Fibroblast of peridontal ligament (primary cell): ENCODE data around the gene SAFB.

Source experiments
- DNase-seq: peaks from one replicate; pipeline ENCODE4 v3.0.0-alpha.2; 2010; ENCODE audit errors: extremely low read depth

The SAFB gene

DNA sequence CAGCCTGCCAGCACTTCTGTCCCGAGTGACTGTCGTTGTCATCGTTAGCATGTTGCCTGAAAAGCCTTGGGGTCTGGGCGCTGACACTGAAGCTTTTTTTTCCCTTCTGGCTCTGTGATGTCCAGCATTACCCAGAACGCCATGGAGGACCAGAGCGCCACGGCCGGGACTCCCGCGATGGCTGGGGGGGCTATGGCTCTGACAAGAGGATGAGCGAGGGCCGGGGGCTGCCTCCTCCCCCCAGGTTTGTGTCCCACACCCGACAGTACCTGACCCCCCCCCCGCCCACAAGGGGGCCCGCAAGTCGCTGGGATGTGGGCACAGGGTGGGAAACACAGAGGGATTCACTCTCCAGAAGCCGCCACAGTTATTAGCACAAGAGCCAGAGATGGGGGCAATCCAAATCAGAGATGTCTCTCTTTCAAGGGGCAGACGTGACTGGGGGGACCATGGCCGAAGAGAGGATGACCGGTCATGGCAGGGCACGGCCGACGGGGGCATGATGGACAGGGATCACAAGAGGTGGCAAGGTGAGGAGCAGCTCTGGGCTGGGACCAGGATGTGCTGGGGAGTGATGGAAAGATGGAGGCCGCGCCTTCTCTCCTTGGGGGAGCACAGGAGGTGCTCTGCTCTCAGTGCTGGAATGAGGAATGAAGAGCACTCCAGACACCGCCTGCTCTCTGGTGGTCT lies 44.2 kb downstream of the SAFB start:
- DNase-seq, result no peak

DNA sequence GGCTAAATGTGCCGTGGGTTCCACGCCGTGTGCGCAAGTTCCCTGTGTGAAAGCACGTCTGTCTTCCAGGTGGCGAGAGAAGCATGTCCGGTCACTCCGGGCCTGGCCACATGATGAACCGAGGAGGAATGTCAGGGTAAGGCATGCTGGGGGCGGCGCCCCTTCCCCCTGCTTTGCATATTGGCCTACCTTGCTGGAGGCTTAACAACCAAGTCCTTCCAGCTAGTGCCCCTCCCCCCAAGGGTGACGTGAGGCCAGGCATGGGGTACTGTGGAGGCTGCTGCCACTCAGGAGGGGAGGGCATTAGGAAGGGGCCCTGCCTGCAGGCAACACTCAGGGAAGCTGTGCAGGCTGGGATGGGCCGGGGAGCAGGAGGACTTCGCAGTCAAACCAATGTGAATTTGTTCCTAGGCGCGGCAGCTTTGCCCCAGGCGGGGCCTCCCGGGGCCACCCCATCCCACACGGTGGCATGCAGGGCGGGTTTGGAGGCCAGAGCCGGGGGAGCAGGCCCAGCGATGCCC lies 44.9 kb downstream of the SAFB start:
- DNase-seq, result no peak

DNA sequence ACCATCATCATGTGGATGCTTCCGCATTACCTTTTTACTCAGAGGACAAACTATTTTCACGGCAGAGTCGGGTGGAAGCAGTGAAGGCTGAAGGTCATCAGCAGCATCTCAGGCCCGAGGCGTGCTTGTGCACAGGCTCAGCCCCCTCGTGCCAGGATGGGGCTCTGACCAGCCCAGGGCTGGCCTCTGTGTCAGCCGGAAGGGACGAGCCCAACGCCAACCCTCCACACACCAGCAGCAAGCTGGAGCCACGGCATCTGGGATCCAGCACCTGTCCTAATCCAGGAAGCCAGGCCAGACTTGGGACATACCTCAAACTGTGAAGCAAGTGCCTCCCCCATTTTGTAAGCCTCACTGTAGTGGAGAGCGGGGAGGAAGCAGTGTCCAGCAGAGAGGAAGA lies 46.3 kb downstream of the SAFB start:
- DNase-seq, result no peak

DNA sequence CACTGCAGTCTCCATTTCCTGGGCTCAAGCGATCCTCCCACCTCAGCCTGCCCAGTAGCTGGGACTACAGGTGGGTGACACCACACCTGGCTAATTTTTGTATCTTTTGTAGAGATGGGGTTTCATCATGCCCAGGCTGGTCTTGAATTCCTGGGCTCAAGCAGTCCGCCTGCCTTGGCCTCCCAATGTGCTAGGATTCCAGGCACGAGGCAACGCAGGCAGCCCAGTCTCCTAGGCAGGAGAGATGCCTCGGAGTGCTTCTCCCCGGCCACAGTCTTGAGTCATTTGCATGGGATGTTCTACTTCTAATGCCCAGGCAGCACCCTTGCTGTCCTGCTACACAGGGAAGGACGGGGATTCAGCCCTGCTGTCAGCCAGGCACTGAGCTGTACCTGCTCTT lies 48.7 kb downstream of the SAFB start:
- DNase-seq, result no peak

DNA sequence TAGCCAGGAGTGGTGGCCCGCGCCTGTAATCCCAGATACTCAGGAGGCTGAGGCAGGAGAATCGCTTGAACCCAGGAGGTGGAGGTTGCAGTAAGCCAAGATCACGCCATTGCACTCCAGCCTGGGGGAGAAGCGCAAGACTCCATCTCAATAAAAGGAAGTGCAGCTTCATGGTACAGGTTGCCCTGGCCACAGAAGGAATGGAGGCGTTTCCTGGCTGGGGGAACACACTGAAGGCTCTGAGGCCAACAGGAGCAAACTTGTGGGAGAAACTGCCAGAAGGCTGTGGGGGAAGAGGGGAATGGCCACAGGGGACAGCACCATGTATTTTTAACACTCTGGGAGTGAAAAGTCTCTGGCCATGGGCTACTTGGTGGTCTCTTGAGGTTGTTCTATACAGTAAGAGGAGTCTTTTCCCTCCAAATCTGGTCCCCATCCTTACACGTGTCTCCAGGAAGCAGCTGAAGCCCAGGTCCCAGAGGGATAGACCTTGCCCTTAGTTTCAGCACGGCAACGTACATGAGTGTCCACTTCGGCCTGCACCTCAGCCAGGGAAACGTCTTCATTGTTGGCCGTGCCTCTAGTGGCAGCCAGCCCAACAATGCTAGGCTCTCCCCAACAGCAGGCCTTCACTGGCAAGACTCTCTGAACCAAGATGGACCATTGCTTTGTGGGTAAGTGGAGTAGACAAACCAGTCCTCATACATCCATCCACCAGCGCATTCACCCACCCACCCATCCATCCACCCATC lies 50.0 kb downstream of the SAFB start:
- DNase-seq, result no peak

DNA sequence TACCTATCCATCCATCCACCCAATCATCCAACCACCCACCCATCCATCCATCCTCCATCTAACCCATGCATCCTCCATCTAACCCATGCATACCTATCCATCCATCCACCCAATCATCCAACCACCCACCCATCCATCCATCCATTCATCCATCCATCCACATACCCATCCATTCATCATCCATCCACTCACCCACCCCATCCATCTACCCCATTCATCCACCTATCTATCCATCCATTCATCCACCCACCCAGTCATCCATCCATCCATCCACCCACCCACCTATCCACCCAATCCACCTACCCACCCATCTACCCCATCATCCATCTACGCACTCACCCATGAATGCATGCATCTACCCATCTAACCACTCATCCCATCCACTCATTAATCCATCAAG lies 50.9 kb downstream of the SAFB start:
- no peak for DNase-seq

DNA sequence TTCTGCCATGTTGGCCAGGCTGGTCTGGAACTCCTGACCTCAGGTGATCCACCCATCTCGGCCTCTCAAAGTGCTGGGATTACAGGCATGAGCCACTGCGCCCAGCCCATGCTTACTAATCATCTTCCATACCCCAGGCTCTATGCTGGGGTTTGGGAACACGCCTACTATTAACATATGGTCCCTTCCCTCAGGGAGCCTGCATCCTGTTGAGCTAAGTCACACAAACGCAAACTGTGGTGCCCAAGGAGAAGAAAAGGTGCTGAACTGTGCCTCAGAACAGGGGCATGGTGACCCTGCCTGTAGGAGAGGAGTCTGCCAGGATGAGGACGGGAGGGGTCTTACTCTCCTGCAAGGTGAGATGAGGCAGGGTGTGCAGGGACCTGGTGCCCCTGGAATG lies 51.8 kb downstream of the SAFB start:
- DNase-seq, result no peak

DNA sequence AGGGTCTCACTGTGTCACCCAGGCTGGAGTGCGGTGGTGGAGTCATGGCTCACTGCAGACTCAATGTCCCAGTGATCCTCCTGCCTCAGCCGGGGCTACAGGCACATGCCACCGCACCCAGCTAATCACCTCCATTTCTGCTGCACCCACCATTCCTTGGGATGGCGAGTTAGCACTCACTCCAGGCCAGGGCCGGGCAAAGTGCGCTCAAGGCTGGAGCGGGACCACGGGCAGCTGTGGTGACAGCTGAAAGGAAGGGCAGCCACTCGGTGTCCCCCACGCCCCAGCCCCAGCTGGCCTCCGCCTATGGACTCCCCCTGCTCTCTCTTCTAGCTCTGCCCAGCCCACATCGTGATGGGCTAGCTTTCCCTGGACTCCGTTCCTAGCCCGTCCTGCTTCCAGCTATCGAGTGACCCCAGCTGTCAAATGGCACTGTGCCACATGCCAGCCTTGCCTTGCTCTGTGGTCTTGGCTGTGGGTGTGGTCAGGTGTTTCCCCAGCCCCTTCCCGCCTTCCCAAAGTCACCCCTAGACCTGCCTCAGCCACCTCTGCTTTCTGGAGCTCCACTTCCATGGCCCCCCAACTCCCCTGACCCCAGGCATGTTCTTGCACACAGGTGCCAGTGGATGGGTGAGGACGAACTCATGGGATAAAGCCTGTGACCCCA lies 53.4 kb downstream of the SAFB start:
- no peak for DNase-seq

DNA sequence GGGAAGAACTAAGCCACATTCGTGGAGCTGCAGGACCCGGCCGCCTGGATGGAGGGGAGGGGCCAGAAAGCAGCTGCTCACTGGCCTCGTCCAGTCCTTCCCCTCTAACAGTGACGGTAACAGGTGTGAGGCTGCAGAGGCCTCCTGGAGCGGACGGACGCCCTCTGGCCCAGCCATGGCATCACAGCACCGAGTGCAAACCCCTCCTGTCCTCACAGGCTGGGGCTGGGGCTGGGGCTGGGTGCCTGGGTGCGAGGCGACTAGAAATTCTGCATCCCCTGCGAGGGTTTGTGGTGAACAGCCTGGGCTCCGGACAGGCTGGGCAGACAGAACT lies 53.9 kb downstream of the SAFB start:
- DNase-seq, result no peak

DNA sequence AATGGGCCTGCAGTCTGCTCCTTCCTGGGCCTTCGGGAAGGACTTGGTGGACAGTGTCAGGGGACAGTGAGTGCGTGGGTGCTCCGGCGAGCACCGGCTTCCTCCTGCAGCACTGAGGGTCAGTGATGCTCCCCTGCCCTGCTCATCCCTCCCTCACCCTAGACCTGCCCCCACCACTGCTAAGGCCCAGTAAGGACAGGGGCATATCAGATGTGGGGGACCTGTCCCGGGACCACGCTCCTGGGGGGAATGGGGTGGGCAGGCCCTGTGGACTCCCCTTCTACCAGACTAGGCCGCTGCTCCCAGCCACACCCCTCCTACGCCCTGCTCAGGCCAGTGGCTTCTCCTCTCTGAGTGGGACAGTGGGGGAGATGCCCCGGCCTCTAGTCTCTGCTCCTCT lies 54.3 kb downstream of the SAFB start:
- no peak for DNase-seq

DNA sequence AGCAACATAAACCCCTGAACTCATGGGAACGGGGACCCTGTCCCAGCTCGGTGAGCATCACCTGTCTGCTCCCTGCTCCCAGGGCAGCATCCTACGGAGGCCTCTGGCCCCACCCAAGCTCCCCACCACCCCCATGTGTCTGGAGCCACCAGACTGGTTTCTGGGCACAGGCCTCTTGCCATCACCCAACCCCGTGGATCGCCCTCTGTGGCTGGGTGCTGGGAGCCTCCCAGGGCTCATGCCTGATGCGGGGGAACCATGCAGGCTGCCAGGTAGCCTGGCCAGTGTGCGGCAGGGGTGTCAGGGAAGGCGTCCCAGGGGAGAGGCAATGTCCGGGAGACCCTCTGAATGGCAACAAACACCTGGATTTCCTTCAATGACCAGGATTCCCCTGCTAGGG lies 54.7 kb downstream of the SAFB start:
- no peak for DNase-seq

DNA sequence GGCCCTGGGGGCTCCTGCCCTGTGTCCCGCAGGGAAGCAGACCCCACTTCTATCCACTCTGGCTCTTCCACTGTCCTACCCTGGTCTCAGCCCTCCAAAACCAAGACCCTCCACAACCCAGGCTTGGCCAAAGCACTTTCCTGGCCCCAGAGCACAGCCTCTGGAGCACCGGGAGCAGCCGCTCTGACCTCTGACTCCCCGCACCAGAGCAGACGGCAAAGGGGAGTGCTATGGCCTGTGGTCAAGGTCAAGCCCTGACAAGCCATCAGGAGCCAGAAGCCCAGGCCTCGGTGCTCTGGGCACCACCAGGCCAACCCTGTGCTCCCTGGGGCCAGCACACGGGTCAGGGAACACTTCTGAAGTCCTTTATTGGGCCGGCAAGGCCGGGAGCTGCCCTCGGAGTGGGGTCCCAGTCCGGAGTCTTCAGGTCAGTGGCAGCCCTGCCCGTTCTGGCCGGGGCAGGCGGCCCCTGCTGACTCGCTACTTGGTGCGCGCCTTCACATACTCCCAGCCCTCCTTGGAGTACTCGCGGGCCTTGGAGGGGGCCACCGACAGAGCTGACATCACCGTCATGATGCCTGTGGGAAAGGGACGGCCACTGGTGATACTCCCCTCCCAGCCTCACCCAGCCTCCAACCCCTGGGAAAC lies 55.3 kb downstream of the SAFB start:
- DNase-seq, result no peak

DNA sequence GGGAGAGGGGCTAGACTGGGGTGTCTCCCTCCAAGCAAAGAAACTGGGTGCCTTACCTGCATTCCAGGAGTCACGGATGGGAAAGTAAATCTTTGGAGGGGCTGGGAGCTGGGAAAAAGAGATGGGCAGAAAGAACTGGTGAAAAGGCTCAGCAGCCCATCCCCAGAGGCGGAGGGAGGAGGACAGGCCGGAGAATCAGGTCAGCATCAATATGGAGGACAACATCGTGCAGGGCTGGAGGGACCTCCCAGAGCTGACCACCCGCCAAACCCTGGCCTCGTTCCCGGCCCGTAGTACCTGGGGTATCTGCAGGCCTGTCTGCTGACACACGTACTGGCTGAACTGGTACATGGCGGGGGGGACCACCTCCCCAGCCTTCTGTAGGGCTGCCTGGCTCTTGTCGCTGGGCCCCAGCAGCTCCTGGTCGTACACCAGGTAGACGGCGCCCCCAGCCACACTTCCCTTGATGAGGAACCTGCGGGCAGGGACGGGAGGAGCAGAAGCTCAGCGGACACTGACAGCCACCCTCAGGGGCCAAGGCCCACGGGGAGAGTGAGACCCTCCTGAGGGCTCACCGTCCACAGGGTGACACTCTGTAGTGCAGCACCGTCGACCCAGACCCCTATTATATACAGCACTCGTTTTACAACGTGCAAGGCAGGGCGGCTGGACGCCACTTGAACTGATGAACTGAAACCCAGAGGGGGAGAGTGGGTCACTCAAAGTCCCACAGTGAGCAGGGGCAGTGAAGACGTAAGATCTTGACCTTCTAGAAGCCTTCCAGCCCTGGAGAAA lies 56.6 kb downstream of the SAFB start:
- no peak for DNase-seq

DNA sequence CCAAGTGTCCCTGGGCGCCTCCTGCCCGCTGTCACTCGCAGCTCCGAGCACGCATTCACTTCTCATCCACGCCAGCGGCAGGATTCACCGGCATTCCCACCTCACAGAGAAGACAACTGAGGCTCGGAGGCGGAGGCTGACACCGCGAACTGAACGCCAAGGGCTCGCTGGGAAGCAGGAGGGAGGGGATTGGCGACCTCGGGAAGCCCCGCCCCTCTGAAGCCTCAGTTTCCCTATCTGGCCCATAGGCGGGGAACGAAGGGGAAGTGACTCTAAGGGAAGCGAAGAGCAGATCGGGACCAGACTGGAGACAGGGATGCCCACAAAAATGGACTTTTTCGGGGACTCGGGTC lies 57.2 kb downstream of the SAFB start:
- DNase-seq, result no peak

DNA sequence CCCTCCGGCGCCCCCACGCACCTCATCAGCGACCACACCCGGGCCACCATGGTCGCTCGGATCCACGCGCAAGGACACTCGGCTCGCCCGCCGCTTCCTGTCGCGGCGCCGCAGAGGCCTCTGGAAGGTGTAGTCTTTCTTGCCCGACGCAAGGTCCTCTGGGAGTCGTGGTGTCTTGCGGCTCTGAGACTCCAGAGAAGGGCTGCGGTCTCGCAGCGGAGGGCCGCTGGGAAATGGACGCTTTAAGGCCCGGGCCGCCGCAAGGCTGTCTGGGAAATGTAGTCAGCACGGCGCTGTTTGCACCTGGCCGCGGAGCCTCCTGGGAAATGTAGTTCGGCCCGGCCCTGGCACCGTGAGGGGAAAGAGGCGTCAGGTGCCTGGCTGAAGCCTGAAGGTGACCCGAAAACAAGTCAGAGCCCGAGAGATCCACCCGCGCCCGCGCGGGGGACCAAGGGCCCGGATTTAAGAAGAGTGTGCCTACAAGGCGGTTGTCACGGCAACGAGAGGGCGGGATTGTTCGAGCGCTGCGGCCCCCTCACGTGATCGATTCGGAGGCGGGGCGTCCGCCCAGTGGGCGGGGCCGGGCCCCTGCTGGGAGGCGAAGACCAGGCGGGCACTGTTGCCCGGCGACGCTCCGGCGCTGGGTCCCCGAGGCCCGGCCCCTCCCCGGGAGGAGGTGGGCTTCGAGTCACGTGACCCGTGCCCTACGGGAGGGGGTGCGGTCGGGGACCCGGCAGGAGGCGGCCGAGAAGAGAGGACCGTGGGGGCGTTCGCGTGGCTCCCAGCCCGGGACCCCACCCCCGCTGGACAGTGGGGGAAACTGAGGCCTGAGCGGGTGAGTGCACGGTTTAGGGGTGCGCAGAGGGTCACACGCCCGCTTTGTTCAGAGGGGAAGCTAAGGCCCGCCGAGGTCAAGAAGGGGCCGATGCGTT lies 57.8 kb downstream of the SAFB start, which contains the start of the genes HSD11B1L and MICOS13:
Gene HSD11B1L (plus strand): TSS at position 591 of the 932 bp plus-strand sequence. CDS start 3,806 bp downstream, outside the sequence.
Gene MICOS13 (minus strand): TSS at position 80 of the 932 bp plus-strand sequence. CDS start 30 bp downstream, at position 50.
- peak; percentile 99 for DNase-seq

DNA sequence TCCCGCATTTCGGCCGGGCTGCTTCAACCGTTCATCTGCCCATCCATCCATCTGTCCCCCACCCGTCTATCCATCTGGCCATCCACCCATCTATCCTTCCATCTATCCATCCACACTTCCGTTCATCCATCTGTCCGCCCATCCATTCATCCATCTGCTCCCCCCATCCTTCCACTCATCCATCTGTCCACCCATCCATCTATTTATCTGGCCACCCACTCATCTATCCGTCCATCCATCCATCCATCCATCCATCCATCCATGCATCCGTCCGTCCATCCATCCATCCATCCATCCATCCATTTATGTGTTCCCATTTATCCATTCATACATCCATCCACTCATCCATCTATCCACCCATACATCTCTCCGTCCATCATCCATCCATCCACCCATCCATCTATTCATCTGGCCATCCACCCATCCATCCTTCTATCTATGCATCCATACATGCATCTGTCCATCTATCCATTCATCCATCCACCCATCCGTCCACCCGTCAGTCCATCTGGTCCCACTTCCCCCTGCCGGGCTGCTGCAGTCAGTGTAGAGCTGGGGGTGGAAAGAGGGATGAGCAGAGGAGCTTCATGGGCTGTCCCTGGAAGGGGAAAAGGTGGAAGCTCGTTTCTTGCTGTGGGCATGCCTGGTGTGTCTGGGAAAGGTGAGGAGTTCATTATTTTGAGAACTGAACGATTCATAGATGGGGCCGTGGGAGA lies 58.7 kb downstream of the SAFB start:
- DNase-seq, result no peak

DNA sequence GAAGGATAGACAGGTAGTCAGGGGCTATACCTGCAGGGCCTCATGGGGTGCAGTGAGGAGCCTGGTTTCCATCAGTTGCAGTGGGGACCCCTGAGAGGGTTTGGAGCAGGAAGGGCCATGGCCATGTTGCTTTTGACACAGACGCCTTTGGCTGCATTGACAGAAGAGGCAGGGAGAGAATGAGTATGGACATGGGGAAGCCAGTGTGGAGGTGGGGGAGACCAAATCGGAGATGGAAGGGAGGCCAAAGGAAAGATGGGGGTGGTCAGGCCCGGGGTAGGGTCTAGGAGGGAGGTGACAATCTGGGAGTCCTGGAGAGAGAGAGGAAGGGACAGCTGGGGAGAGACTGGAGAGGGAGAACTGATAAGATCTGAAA lies 59.2 kb downstream of the SAFB start:
- DNase-seq, result no peak

DNA sequence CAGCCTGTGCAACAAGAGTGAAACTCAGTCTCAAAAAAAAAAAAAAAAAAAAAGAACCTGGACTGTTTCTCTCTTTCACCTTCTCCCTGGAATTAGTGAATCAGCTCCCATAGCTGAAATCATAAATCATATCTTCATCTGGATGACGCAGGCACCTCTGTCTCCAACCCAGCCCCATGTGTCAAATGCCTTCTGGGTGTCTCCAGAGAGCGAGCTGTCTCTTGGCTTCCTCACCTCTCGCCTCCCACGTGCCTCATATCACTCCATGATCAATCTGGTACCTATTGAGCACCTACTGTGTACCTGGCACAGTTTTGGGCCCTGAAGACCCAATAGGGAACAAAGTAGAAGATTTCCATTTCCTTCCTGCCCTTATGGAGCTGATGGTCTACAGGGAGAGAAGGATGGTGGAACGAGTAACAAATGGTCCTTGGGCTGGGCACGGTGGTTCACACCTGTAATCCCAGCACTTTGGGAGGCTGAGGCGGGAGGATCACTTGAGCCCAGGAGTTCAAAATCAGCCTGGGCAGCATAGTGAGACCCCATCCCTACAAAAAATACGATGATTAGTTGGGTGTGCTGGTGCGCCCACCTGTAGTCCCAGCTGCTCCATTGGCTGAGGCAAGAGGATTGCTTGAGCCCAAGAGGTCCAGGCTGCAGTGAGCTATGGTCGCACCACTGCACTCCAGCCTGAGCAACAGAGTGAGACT lies 60.4 kb downstream of the SAFB start:
- no peak for DNase-seq
